ENCODE results near the gene MYLK4.

DNA sequence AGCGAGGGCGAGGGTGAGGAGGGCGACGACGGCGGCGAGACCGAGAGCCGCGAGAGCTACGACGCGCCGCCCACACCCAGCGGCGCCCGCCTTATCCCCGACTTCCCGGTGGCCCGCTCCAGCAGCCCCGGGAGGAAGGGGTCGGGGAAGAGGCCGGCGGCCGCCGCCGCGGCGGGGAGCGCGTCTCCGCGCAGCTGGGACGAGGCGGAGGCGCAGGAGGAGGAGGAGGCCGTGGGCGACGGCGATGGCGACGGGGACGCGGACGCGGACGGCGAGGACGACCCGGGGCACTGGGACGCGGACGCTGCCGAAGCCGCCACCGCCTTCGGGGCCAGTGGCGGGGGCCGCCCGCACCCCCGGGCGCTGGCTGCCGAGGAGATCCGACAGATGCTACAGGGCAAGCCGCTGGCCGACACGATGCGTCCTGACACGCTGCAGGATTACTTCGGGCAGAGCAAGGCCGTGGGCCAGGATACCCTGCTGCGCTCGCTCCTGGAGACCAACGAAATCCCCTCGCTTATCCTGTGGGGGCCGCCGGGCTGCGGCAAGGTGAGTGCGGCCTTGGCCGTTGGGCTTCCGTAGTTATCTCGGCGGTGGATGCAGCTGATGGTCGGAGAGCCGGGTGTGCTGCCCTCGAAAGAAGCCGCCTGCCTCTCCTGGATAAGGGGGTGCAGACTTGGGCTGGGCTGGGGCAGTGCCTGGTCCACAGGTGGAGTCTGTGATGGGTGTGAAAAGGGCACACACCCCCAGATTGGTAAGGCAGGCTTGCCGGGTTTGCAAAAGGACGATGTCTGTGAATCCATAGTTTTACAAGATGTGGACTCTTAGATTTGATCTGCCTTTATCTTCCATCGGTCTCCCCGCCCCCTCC is 15.4 kb upstream of the MYLK4 start:
- no peak for TF ChIP-seq POLR2AphosphoS5 (IDR thresholded peaks at IDR 0.05; ENCODE audit: low read depth, low read length)
- TF ChIP-seq POLR2A (IDR thresholded peaks at IDR 0.05; ENCODE audit: low read depth, low read length): no peak
- no peak for TF ChIP-seq TAF1 (IDR thresholded peaks at IDR 0.05; ENCODE audit: borderline replicate concordance, low read depth, low read length)

All from GM12892 (cell line).